Fibroblast of lung (primary cell): ENCODE data around the gene BRD7.

Source experiments
- CTCF ChIP-seq, 2 donors: IDR thresholded peaks in 1 of 2; conservative IDR thresholded peaks in 1 of 2; 1 replicate in 1 of 2; 2 replicates in 1 of 2; pipeline ENCODE4 v1.5.1; 2011 to 2012; ENCODE audit warnings: low read length in 2 of 2, control low read depth in 1 of 2, inconsistent platforms in 1 of 2, low read depth in 1 of 2, mild to moderate bottlenecking in 1 of 2
- EZH2 ChIP-seq: IDR thresholded peaks from 2 replicates; pipeline ENCODE4 v1.5.1; 2012; ENCODE audit warnings: low read length, control low read depth, mild to moderate bottlenecking; ENCODE audit errors: missing control alignments

- TF ChIP-seq CTCF (conservative IDR thresholded peaks at IDR 0.05 in 1 of 2, IDR thresholded peaks at IDR 0.05 in 1 of 2; ENCODE audit: low read depth in 1 of 2, low read length in 2 of 2) (no peak), EZH2 (no peak)
These were observed 16.8 kb downstream of the BRD7 start for GRCh38 chr16:50351952-50352351.
